NAMALWA (cell line): ENCODE measurements around the gene MAGI2.

ENCODE experiments used
- DNase-seq: peaks from one replicate; pipeline ENCODE4 v3.0.0-alpha.2; 2015; ENCODE audit warnings: low spot score

MAGI2 gene

DNA sequence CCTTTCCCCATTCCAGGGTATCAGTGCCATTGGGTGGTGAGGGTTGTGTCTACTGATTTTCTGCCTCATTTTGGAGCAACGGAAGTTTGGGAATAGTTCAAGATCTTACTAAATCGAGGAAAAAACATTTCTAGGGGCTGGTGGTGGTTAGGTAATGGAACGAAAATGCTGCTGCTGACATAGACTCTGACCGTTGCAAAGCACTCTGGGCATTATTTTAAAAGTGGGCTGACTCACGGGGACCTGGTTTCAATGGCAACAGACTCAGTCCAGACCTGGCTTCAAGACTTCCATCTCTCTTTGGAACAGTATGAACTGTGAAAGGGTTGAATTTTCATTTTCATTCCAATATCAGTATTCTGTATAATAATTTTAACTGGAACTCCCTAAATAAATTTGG lies 1370.9 kb downstream of the MAGI2 start:
- DNase-seq: no peak

DNA sequence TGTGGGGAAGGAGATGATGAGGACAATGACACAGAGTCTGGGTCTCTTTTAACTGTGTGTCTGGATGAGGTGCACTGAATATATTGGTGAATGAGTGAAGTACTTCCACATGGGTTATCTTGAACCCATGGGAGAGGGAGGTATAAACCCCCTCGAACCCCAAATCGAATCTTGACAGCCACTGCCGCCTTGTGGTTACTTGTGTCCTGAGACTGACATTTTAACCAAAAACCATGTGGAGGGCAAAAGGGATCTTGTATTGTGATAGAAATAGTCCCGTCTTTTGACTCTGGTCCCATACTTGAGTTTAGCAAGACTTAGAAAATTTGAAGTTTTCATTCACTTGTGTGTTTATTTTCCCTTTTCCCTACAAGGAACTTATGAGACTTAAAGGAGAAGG lies 1371.6 kb downstream of the MAGI2 start:
- DNase-seq: peak; percentile 22

- DNase-seq: no peak
Observed at GRCh38 chr7:78081344-78081743, 1372.1 kb downstream of the MAGI2 start.

- no peak for DNase-seq
Observed at GRCh38 chr7:78080811-78081210, 1372.7 kb downstream of the MAGI2 start.

DNA sequence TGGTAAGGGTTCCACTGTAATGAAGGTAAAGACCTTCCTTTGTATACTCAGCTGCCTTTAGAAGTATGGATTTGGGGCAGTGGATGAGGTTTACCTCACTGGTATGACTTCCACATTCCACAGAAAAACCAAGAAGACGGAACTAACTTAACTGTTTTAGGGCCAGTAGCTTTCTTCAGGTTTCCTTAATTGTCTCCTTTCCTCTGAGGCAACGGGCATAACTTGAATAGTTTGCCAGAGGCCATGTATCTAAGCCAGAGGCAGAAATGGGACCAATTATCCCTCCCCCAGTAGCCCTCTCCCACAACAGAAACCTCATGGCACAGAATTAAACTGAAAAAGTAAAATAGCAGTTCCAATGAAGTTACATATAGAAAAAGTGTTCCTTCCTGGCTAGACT lies 1373.2 kb downstream of the MAGI2 start:
- DNase-seq: no peak

DNA sequence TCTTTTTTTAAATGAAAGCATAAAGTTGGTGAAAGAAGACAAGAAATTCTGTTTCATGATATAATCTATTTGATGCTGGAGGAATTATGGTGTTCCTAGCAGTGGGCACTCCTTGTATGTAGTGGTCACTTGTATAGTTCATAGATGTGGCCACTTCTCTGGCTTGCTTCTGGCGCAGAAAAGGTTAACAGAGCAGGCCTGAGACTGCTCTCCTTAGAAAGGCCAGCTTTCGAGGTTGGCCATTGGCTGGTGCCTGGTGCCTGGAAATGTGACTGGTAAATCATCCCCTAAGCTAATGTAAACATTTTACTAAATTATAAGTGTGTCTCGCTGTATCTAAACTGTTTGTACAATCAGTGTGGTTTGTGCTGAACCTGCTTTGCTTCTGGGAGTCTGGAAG lies 1378.8 kb downstream of the MAGI2 start:
- no peak for DNase-seq

DNA sequence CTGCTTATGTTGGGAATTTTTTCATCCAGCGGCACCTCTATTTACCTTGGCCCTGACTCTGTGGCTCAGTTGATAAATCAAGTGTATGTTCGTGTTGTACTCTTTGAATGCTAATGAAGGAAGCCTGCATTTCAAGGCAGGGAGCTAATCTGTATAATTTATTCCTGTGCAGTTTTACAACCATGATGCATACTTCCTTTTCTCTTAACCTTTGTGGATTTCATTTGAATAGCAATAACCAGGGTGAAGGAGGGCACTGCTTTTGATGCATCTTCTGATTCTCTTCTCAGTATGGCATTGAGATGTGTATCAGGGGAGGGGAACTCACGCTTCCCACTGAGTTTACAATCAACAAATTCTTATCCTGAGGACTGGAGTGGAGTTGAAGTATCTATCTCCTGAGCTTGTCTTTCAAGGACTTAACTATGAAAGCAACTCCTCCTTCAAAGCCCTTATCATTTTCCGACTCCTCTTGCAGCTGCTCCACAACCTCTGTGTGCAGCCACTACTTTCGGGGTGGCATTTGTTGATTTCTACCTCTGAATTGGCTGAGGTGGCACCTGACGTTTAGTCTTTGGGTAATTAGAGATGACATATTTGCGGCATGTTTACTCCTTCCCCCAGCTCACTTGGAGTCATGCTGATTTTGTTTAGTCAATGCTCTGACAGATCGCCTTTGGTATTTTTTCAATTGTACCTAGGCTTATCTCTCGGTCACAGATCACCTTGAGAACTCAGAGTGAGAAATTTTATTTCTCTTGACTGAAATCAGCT lies 1379.7 kb downstream of the MAGI2 start:
- DNase-seq: no peak

DNA sequence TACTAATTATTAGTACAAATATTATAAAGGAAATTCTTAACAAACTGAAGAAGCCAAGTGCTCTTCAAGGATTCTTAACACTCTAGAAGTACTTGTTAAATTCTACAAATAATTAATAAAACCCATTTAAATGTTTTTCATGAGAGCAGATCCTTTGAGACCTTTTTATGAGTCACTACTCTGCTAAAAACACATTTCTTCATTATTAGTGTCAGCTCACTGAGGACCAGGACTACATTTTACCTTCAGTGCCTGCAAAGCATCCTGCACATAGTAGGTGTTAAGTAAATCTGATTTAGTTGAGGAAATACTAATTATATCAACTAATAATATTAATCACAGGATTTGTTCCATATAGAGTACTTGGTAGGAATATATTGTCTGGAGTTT lies 1381.3 kb downstream of the MAGI2 start:
- DNase-seq: no peak

DNA sequence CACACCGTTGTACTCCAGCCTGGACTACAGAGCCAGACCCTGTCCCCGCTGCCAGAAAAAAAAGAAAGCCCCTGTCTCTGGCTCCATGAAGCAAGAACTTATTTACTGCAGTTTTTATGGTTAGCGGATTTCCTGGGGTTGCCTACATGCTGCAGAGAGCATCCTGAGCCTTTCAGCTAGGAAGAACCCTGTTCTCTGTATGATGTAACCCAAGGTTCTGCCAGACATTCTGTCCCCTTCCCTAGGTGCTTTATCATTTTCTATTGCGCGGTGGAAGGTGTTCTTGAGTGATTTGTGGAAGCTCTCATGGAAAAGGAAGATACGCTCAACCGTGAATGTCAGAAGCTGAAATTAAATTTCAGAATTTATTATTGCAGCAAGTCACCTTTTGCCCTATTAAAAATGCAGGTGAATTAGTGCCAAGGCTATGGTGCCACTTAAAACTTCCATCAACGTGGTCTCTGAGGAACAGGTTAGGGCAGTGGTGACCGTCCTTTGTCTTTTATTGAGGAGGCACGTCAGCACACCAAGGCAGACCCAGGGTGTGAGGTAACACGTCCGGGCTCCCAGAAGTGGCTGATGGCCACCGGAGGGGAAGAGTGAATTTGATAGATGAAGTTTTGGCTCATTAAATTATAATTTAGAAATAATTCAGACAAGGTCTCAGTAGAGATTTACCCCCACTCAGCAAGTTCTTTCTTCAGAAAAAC lies 1381.8 kb downstream of the MAGI2 start:
- DNase-seq: no peak

- DNase-seq: no peak
Observed at GRCh38 chr7:78066599-78066998, 1386.9 kb downstream of the MAGI2 start.

DNA sequence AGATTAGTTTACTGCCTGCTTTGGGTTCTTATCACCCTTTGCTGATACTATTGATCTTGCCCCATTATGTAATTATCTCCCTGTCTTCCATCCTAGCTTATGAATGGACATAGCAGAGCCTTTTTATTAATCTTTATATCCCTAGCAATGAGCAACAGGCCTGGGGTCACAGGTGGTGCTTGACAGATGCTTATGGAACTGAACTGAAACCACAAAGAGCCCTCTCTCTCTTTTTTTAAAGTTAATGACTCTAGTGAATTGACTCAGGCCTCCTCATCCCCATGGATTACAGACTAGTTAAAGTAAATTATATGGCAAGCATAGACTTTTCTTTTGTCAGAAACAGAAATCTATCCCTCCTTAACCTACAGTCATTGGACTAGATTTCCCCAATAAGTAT lies 1389.7 kb downstream of the MAGI2 start:
- DNase-seq: no peak

GRCh38 chr7:78062214-78062613 lies 1391.3 kb downstream of the MAGI2 start:
- DNase-seq: no peak

GRCh38 chr7:78057571-78057970 lies 1395.9 kb downstream of the MAGI2 start:
- DNase-seq: no peak

GRCh38 chr7:78055599-78055998 lies 1397.9 kb downstream of the MAGI2 start:
- DNase-seq: no peak

- DNase-seq: no peak
Observed at GRCh38 chr7:78055001-78055573, 1398.4 kb downstream of the MAGI2 start.

- no peak for DNase-seq
Observed at GRCh38 chr7:78052112-78052511, 1401.4 kb downstream of the MAGI2 start.

GRCh38 chr7:78047800-78048199 lies 1405.7 kb downstream of the MAGI2 start:
- no peak for DNase-seq

- DNase-seq: no peak
Observed at GRCh38 chr7:78043159-78043558, 1410.3 kb downstream of the MAGI2 start.

DNA sequence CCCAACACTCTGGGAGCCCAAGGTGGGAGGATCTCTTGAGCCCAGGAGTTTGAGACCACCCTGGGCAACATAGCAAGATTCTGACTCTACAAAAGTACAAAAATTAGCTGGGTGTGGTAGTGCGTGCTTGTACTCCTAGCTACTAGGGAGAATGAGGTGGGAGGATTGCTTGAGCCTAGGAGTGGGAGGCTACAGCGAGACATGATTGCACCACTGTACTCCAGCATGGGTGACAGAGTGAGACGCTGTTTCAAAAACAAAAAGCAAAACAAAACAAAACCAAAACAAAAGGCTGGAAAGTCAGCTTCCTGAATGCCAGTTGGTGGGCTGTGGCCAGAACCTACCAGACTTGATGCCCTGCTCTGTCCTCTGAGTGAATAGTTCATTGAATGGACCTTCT lies 1412.0 kb downstream of the MAGI2 start:
- no peak for DNase-seq

DNA sequence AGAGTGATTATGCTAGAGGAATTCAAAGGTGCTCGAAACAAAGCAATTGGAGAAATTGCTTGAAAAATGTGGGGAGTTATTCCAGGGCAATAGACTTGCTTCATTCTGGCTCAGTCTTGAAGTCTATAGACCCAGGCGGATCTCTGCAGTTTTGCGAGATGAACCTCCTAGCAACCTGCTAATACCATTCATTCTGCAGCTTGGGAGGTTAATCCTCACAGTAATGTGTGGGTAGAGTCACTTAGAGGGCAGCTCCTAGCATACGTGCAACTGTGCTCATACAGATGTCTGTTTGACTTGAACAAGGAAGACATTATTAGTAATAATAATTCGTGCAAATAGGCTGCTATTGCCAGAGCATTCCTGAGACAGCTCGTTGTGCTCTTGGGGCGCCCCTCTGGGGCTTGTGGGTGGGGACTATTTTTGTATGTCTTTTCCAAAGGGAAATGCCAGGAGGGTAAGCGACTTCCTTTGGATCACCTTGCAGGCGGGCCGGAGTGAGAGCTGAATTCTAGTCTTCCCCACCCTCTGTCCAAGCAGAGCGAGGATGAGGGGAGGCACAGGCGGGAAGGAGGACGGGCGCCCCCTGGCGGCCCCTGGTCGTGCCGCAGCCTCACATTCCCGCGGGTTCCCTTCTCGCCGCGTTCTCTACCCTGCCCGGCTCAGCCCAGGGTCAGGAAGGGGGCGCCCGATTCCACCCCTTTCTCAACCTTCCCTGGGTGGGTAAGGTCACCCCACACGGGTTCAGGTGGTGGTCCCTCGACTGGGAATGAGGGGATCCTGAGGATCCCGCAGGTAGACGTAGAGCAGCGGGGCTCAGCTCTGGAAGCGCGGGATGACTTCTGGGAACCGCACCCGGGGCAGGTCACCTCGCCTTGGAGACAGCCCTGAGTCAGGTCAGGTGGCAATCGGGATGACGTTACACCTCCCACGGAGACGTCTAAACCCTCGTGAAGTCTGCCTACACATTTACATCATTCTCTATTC lies 1413.4 kb downstream of the MAGI2 start:
- peak; percentile 66 for DNase-seq

DNA sequence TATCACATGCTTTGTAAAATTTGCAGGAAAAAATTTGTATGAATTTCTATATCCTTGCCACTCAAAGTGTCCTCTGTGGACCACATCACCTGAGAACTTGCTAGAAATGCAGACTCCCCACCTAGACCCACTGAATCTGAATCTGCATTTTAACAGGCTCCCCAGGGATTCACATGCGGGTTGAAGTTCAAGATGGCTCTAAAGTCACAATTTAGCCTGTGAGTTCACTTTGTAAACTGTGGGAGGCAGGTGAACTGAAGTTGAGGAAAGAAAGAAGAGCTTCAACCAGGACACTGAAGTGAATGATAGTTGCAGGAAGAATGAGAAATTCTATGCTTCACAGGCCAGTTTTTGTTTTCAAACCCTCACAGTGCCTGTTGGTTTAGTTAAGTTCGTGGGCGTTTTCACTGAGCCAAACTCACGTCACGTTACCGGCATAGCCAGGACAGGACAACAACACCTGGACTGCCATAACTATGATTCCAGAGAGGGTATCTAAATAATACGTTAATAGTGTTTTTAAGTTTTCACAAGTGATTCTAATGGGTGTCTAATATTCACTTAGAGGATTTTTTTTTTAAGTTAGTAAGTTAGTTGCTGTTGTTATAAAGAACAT lies 1414.9 kb downstream of the MAGI2 start:
- DNase-seq: no peak

DNA sequence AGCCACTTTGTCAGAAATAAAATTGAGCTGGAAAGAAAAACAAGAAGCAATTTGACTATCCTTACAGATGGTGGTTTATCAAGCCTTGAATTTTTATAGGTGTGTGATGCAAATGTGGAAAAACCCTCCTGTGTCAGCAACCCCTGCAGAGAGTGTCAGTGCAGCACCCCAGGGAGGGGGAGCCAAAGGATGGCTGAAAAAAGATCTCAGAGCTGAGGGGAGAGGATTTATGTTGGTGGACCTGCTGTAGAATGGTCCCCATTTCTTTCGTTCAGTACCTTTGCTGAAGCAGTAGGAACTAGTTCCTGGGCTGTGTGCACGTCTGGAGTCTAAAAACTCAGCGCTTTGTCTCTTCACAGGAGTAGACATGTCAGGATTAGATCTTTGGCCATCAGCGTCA lies 1415.9 kb downstream of the MAGI2 start:
- no peak for DNase-seq
